GM11168 (cell line): Measurements from ENCODE around the gene ITGB3.

Experiments
- in situ Hi-C: fragments of 300-500 bp; cut with MboI; formaldehyde crosslinking; loops from one replicate; pipeline ENCODE4 v1.12.0; 2022; ENCODE audit warnings: low sequenced_read_pairs; ENCODE audit not compliant: unreplicated experiment

ITGB3 gene

GRCh38 chr17:47270946-47271705 is 17.5 kb downstream of the ITGB3 start:
- in situ Hi-C loops = no loop called here

GRCh38 chr17:47272491-47272890 is 18.9 kb downstream of the ITGB3 start:
- in situ Hi-C loops = no loop called here

GRCh38 chr17:47273245-47273644 is 19.6 kb downstream of the ITGB3 start:
- in situ Hi-C loops = no loop called here

- in situ Hi-C loops = no loop called here
Observed at GRCh38 chr17:47274319-47275069, 20.9 kb downstream of the ITGB3 start.

GRCh38 chr17:47275245-47275984 is 21.8 kb downstream of the ITGB3 start:
- in situ Hi-C loops = no loop called here

- in situ Hi-C loops = no loop called here
Observed at GRCh38 chr17:47276444-47276843, 22.8 kb downstream of the ITGB3 start.

- in situ Hi-C loops = no loop called here
Observed at GRCh38 chr17:47276868-47277267, 23.2 kb downstream of the ITGB3 start.

- in situ Hi-C loops = no loop called here
Observed at GRCh38 chr17:47277921-47278320, 24.3 kb downstream of the ITGB3 start.

GRCh38 chr17:47278561-47278960 is 24.9 kb downstream of the ITGB3 start:
- in situ Hi-C loops = no loop called here

GRCh38 chr17:47279062-47279801 is 25.6 kb downstream of the ITGB3 start:
- in situ Hi-C loops = no loop called here

- in situ Hi-C loops = no loop called here
Observed at GRCh38 chr17:47280072-47280811, 26.6 kb downstream of the ITGB3 start.

GRCh38 chr17:47281216-47281615 is 27.6 kb downstream of the ITGB3 start:
- in situ Hi-C loops = no loop called here

GRCh38 chr17:47285003-47285402 is 31.4 kb downstream of the ITGB3 start:
- in situ Hi-C loops = no loop called here

GRCh38 chr17:47286198-47286914 is 32.7 kb downstream of the ITGB3 start:
- in situ Hi-C loops = no loop called here

GRCh38 chr17:47287068-47287467 is 33.4 kb downstream of the ITGB3 start:
- in situ Hi-C loops = no loop called here

GRCh38 chr17:47287639-47288038 is 34.0 kb downstream of the ITGB3 start:
- in situ Hi-C loops = no loop called here

GRCh38 chr17:47288531-47289116 is 35.0 kb downstream of the ITGB3 start:
- in situ Hi-C loops = no loop called here

- in situ Hi-C loops = no loop called here
Observed at GRCh38 chr17:47289302-47289701, 35.7 kb downstream of the ITGB3 start.

GRCh38 chr17:47290870-47291241 is 37.2 kb downstream of the ITGB3 start:
- in situ Hi-C loops = no loop called here
